ENCODE measurements around the gene LRRC2. TPM values are rescaled to one million over a fixed set of nuclear protein-coding genes. Genes with fewer than 3 reads are reported as not detected.

LRRC2 gene
- total and polyA plus RNA-seq, 2 of the 13 experiments (the other 11 are each of a cell fraction or from before 2014, with no cell fraction given): 0.27 to 0.58 TPM

- TF ChIP-seq ZNF329 (CRISPR knock-in tag; IDR thresholded peaks at IDR 0.05; ENCODE audit: low read depth) (no peak), TEAD3 (CRISPR knock-in tag; optimal IDR thresholded peaks at IDR 0.05; ENCODE audit: borderline replicate concordance) (peak; percentile 20), HMGA1 (CRISPR knock-in tag; conservative IDR thresholded peaks at IDR 0.05) (no peak), SMC3 (IDR thresholded peaks at IDR 0.05; ENCODE audit: low read length) (peak; percentile 7; the same call in 1 of the 2 replicates), FOSL2 (CRISPR knock-in tag; IDR thresholded peaks at IDR 0.05) (0 out of 2 replicates have a peak, but pooled peaks have one; percentile 19), MZF1 (CRISPR knock-in tag; IDR thresholded peaks at IDR 0.05; ENCODE audit: borderline replicate concordance) (no peak), HDAC2 (CRISPR knock-in tag; IDR thresholded peaks at IDR 0.05) (peak; percentile 68), EP300 (IDR thresholded peaks at IDR 0.05; ENCODE audit: low read depth in 2 of 2, low read length in 2 of 2) (peak in 1 of 2 experiments; percentile 89; a peak in 2 of 4 replicates), EP300 (CRISPR knock-in tag; IDR thresholded peaks at IDR 0.05; ENCODE audit: borderline replicate concordance) (peak; percentile 56; the same call in 1 of the 2 replicates), ZNF121 (CRISPR knock-in tag; IDR thresholded peaks at IDR 0.05) (no peak), ZNF776 (CRISPR knock-in tag; IDR thresholded peaks at IDR 0.05) (no peak), E2F5 (CRISPR knock-in tag; conservative IDR thresholded peaks at IDR 0.05) (no peak), ZNF354B (CRISPR knock-in tag; IDR thresholded peaks at IDR 0.05) (no peak), ZNF850 (CRISPR knock-in tag; conservative IDR thresholded peaks at IDR 0.05) (no peak), MIXL1 (CRISPR knock-in tag; IDR thresholded peaks at IDR 0.05) (0 out of 2 replicates have a peak, but pooled peaks have one; percentile 61), SRF (IDR thresholded peaks at IDR 0.05; ENCODE audit: low read depth, low read length) (no peak), ELF1 (CRISPR knock-in tag; IDR thresholded peaks at IDR 0.05) (no peak), SAP130 (CRISPR knock-in tag; IDR thresholded peaks at IDR 0.05; ENCODE audit: low read depth) (peak; percentile 59; the same call in 1 of the 2 replicates), ZKSCAN1 (IDR thresholded peaks at IDR 0.05; ENCODE audit: low read length) (no peak), DZIP1 (CRISPR knock-in tag; IDR thresholded peaks at IDR 0.05) (no peak), GATAD1 (CRISPR knock-in tag; IDR thresholded peaks at IDR 0.05) (peak; percentile 35; the same call in 1 of the 2 replicates), NFKBIZ (CRISPR knock-in tag; IDR thresholded peaks at IDR 0.05) (no peak; the same call in 1 of the 2 replicates), RCOR2 (CRISPR knock-in tag; IDR thresholded peaks at IDR 0.05) (0 out of 2 replicates have a peak, but pooled peaks have one; percentile 26)
- TF ChIP-seq, protein P1, sequence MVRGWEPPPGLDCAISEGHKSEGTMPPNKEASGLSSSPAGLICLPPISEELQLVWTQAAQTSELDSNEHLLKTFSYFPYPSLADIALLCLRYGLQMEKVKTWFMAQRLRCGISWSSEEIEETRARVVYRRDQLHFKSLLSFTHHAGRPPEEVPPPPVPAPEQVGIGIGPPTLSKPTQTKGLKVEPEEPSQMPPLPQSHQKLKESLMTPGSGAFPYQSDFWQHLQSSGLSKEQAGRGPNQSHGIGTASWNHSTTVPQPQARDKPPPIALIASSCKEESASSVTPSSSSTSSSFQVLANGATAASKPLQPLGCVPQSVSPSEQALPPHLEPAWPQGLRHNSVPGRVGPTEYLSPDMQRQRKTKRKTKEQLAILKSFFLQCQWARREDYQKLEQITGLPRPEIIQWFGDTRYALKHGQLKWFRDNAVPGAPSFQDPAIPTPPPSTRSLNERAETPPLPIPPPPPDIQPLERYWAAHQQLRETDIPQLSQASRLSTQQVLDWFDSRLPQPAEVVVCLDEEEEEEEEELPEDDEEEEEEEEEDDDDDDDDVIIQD (CRISPR knock-in tag; IDR thresholded peaks at IDR 0.05; ENCODE audit: low read depth): peak; percentile 65; the same call in 1 of the 2 replicates
- TF ChIP-seq, protein P2, sequence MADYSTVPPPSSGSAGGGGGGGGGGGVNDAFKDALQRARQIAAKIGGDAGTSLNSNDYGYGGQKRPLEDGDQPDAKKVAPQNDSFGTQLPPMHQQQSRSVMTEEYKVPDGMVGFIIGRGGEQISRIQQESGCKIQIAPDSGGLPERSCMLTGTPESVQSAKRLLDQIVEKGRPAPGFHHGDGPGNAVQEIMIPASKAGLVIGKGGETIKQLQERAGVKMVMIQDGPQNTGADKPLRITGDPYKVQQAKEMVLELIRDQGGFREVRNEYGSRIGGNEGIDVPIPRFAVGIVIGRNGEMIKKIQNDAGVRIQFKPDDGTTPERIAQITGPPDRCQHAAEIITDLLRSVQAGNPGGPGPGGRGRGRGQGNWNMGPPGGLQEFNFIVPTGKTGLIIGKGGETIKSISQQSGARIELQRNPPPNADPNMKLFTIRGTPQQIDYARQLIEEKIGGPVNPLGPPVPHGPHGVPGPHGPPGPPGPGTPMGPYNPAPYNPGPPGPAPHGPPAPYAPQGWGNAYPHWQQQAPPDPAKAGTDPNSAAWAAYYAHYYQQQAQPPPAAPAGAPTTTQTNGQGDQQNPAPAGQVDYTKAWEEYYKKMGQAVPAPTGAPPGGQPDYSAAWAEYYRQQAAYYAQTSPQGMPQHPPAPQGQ (CRISPR knock-in tag; IDR thresholded peaks at IDR 0.05; ENCODE audit: borderline replicate concordance): no peak
Measured at GRCh38 chr3:46585799-46586693, 19.9 kb upstream of the LRRC2 start (continued).

Measured in HepG2 (cell line).